ENCODE data around the gene ACTMAP. TPM values are rescaled to one million over a fixed set of nuclear protein-coding genes. Genes with fewer than 3 reads are reported as not detected.

ACTMAP gene
- total RNA-seq, 2 donors from 2014 or later = 0.68 to 1.1 TPM

- no peak for DNase-seq (ENCODE audit: low spot score)
Observed at GRCh38 chr19:40707615-40708014, 42.7 kb downstream of the ACTMAP start.

GRCh38 chr19:40705950-40706619 is 44.2 kb downstream of the ACTMAP start:
- ATAC-seq (ENCODE audit: insufficient number of reproducible peaks, low FRiP score, low read depth) (no peak), DNase-seq (ENCODE audit: low spot score) (no peak)
- Histone ChIP-seq H3K4me3 (no peak overlapping the region), H3K27me3 (replicated peaks; ENCODE audit: insufficient read depth) (no peaks in the 10 kb centered on the region), H3K4me1 (ENCODE audit: control insufficient read depth in 1 of 2, low read depth in 2 of 2) (no peaks in the 10 kb centered on the region), H3K9me3 (no peaks in the 10 kb centered on the region), H3K27ac (no peak overlapping the region), H3K36me3 (peaks cover 48% of the 10 kb centered on the region)
- no peak for TF ChIP-seq CTCF (IDR thresholded peaks at IDR 0.05)

More at GRCh38 chr19:40707615-40708014, 42.7 kb downstream of the ACTMAP start:
- no peak for ATAC-seq (ENCODE audit: insufficient number of reproducible peaks, low FRiP score, low read depth)
- Histone ChIP-seq H3K9me3 (no peaks in the 10 kb centered on the region), H3K4me3 (no peak overlapping the region), H3K27ac (no peak overlapping the region), H3K27me3 (replicated peaks; ENCODE audit: insufficient read depth) (no peaks in the 10 kb centered on the region), H3K4me1 (ENCODE audit: control insufficient read depth in 1 of 2, low read depth in 2 of 2) (no peaks in the 10 kb centered on the region), H3K36me3 (peaks cover 41% of the 10 kb centered on the region)
- TF ChIP-seq CTCF (IDR thresholded peaks at IDR 0.05) = no peak

- Histone ChIP-seq H3K27ac (no peak overlapping the region), H3K36me3 (peaks cover 44% of the 10 kb centered on the region), H3K27me3 (replicated peaks; ENCODE audit: insufficient read depth) (no peaks in the 10 kb centered on the region), H3K9me3 (no peaks in the 10 kb centered on the region), H3K4me1 (ENCODE audit: control insufficient read depth in 1 of 2, low read depth in 2 of 2) (no peaks in the 10 kb centered on the region), H3K4me3 (no peak overlapping the region)
- no peak for TF ChIP-seq CTCF (IDR thresholded peaks at IDR 0.05)
- DNase-seq (ENCODE audit: low spot score) = no peak
- ATAC-seq (ENCODE audit: insufficient number of reproducible peaks, low FRiP score, low read depth) = no peak
Observed at GRCh38 chr19:40705362-40705651, 45.0 kb downstream of the ACTMAP start.

- Histone ChIP-seq H3K9me3 (no peaks in the 10 kb centered on the region), H3K27me3 (replicated peaks; ENCODE audit: insufficient read depth) (no peaks in the 10 kb centered on the region), H3K36me3 (peaks cover 44% of the 10 kb centered on the region), H3K27ac (no peak overlapping the region), H3K4me1 (ENCODE audit: control insufficient read depth in 1 of 2, low read depth in 2 of 2) (no peaks in the 10 kb centered on the region), H3K4me3 (no peak overlapping the region)
- no peak for TF ChIP-seq CTCF (IDR thresholded peaks at IDR 0.05)
- DNase-seq (ENCODE audit: low spot score) (no peak), ATAC-seq (ENCODE audit: insufficient number of reproducible peaks, low FRiP score, low read depth) (no peak)
Observed at GRCh38 chr19:40704491-40705361, 45.6 kb downstream of the ACTMAP start.

- no peaks in the 10 kb centered on the region for H3K4me1 ChIP-seq (ENCODE audit: control insufficient read depth in 1 of 2, low read depth in 2 of 2)
- no peaks in the 10 kb centered on the region for H3K9me3 ChIP-seq
- DNase-seq (ENCODE audit: low spot score) (no peak), ATAC-seq (ENCODE audit: insufficient number of reproducible peaks, low FRiP score, low read depth) (no peak)
- TF ChIP-seq CTCF (IDR thresholded peaks at IDR 0.05) = no peak
- H3K27me3 ChIP-seq (replicated peaks; ENCODE audit: insufficient read depth) = no peaks in the 10 kb centered on the region
- H3K27ac ChIP-seq = no peak overlapping the region
- no peak overlapping the region for H3K4me3 ChIP-seq
- H3K36me3 ChIP-seq = peaks cover 47% of the 10 kb centered on the region
Observed at GRCh38 chr19:40703029-40703755, 47.1 kb downstream of the ACTMAP start.
